Measurements from ENCODE around the gene SLC8A1.
A peak's percentile ranks its signal among the peaks of the same experiment; 100 is the strongest.

Gene SLC8A1

DNA sequence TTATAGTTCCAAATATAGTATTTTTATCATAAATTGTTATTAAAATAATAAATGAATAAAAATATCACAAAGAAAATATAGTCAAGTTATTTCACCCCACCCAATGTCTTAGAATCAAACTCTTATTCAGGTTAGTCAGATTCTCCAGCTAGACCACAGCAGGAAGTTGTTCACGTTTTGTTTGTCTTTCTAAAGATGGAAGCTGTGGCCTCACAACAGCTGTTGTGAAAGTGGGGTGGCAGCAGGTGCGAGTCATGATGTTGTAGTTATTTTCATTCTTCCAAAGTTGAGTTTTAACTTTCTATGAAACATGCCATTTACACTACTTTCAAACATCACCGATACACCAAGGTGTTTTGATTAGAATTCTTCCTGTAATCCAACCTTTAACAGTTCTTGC, 272.9 kb downstream of the SLC8A1 start:
- DNase-seq, result no peak

DNA sequence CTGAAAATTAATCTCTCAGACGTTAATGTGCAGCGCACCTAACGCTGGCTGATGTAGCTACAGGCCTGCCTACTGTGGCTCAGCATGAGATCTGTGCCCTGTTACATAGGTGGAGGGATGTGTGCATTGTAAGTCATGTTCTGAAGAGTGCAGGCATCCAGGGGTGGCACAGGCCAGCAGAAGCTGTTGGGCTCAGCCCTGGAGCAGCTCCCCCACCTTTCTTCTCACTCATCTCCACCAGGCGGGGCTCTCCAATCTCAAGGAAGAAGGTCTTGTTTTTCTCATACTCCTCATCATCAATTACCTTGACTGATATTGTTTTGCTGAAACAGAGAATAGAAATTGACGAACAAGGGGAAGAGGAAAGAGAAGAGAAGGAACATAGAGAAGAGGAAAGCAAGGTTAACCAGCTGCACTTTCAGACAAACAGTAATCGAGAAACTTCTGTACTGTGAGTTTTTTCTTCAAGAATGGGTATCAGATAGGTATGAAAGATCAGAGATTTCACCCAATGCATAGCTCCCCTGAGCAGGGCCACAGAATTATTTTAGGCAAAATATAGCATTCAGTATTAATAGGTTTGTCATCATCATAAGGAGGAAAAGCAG, 273.6 kb downstream of the SLC8A1 start:
- no peak for DNase-seq

DNA sequence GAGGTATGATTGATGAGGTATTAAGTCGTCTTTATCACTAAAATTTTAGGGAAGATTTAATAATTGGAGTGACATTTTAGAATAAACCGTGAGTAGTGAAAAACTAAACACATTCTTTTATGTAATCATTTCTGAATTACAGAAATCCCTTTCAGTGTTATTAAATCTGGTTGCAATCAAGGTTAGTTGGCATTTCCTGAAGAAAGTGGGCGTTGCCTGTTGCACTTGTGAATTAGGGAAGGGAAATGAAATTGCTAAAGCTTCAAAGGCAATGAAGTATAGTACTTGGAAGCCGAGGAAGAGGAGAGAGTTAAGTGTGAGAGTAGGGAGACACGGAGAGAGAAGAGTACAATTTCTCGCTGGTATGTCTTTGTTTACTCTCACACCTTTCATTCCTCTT, 274.5 kb downstream of the SLC8A1 start:
- peak; percentile 7 to 33 for DNase-seq

DNA sequence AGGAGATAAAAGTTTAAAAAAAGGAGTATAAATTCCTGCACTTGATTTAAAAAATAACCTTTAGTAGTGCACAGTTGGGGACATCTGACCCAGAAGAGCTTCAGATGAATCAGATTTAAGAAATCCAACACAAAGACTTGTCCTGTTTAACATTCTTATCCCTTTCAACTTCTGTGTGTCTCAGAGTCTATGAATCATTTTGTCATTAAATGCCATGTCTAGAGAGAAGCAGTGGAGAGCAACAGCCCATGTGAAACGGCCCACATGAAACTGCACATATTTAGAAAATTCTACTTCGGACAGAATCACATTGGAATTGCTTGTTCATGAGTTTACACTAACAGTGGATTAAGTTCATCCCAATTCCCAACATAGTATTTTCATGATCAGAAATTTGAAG, 278.6 kb downstream of the SLC8A1 start:
- DNase-seq, result no peak

DNA sequence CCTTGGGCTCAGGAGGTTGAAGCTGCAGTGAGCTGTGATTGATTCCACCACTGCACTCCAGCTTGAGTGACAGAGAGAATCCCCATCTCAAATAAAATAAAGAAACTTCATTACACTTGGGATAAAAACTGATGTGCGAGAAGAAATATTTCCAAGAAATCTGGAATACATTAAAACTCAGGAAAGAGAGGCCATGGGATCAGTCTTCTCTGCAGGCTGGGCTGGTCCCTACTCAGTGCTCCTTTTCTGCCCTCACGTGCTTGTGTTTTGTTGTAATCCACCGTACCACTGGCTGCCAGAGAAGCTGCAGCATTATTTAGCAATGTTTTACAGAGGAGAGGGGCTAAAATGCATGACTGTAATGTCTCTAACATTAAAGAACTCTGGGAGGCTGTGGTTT, 282.0 kb downstream of the SLC8A1 start:
- no peak for DNase-seq

DNA sequence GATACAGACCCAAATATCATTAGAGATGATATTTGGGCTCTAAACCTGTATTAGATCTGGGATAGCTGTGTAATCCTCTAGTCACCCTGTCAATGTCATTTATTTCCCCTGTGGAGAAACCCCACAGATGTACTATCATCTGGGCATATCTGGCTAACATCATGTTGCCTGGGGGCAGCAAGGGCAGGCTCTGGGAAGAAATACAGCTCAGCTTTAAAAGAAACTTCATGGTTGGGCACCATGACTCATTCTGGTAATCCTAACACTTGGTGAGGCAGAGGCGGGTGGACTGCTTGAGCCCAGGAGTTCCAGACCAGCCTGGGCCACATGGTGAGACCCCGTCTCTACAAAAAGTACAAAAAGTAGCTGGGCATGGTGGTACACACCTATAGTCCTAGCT, 282.5 kb downstream of the SLC8A1 start:
- DNase-seq, result no peak

DNA sequence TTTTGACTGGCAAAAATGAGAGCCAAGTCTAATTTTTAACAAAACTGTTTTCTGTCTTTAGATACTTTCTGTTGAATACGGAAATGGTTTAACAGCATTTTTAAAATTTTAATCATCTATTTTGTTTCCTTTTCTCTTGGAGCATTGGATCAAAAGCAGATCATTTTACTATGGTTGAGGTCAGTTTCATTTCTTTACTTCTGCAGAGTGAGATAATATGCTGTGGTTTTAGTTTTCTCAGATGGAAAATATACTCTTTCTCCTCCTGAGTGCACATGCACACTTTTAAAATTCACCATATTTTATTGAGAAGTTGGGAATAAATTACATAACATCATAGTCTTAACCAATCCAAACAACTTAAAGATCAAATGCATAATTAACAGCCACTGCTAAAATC, 283.3 kb downstream of the SLC8A1 start:
- no peak for DNase-seq

DNA sequence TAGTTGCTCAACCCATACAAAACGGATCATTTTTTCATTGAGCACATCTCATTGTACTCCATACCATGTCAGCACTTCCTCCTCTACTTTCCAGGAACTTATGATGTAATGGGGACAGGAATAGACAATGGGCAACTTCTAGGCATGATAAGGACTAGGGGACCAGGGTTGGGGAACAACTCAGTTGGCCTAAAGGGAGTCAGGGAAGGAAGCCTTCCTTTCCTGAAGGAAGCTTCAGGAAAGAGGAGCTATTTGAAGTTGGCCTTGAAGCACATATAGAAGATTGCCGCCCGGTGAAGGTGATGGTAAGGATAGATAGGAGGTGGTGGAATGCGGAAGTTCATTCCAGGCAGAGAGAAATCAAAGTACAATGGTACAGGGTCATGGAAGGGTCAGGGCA, 283.9 kb downstream of the SLC8A1 start:
- peak; percentile 67 to 69 for DNase-seq

DNA sequence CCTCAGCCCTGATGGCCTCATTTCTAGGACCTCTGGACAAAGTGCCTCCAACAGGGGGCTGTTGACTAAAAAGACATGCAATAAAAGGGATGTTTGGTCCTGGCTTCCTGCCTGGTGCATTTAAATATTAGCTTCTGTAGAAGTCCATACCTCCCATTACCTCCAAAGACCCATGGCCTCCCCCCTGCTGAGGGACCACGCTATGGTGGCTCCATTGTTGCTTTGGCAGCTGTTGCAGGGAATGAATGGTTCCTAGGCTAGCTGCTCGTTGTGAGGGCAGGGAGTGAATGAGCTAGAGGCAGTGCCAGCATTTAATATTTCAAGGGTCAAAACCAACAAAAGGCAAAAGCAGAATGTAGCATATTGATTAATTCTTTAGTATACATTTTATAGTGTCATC, 285.9 kb downstream of the SLC8A1 start:
- no peak for DNase-seq

DNA sequence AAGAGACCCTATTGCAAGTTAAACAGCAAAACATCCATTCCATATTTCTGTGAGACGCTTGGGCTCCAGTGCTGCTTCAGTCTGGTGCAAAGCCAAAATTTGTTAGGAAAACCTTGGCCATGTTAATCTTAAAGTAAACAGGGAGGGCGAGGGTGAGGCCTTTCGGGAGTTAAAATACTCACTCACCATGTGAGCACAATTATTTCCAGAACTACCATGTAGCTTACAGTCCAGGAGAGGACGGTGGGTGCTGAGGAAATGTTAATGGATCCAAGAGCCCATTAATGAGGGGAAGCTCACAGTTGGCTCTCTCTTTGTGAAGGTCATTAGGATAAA, 286.4 kb downstream of the SLC8A1 start:
- no peak for DNase-seq

DNA sequence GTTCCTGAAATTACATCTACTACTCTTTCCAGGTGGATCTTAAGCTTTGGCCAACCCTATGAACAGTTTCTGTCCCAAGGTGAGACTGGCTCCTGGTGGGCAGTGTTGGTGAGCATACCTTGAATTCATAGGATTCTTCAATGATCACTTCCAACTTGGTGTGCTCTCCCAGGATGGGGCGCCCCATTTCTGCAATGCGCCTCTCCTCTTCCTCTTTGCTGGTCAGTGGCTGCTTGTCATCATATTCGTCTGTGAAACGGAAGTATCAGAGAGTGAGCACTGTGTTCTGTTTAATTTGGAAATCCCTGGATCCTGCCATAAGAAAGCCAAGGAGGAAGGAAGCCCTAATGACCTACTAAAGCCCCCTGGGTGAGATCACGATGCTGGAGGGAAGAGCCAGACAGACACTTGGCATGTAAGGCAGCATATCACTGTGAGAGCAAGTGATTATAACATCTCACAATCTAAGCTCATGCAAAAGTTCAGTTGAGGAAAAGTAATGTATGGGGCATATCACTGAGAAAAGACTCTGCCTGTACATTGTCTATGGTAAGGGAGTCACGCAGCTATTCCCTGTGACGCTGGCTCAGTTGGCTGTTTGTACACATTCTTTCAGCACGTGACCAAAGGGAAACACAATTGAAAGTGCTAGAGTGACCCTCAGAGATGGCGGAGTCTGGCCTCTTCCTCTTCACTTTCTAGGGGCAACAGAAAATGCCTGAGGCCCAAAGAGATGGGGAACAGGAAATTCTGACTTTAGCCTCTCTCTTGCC, 287.0 kb downstream of the SLC8A1 start:
- DNase-seq, result peak; percentile 27 to 34

DNA sequence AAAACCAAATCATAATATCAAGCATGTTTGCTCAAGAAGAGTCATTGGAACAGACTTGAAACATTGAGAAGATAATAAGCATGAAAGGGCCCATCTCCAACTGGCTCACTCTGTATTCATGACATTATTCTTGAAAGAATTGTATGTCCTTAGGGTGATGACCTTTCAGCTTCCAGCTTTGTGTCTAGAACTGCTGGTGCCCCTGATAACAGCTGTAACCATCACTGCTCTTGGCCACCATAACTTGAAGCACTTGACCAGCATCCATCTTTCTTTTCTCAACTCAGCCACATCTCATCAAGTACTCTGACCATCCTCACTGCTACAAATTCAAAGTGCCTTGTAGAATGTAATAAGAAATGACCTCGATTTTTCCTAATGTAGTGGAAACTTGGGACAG, 289.9 kb downstream of the SLC8A1 start:
- DNase-seq, result no peak

DNA sequence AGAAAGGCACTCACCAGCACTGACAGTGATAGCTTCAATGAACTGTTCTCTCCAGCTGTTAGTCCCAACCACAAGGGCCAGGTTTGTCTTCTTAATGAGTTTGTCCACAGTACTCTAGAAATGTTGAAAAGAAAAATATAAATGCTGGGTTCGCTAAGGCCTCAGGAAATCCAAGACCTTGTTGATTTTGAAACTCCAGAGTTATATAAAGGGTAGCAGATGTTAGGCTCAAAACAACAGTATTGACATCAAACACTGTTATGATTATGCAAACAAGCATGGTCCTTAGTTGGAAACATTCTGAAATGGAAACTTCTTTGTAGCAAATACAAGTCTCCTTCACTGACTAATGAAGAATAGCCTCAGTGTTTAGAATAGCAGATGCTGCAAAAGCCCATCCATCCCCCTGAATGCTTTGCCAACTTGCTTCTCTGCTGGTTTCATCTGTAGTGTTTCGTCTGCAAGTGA, 291.1 kb downstream of the SLC8A1 start:
- DNase-seq, result no peak

DNA sequence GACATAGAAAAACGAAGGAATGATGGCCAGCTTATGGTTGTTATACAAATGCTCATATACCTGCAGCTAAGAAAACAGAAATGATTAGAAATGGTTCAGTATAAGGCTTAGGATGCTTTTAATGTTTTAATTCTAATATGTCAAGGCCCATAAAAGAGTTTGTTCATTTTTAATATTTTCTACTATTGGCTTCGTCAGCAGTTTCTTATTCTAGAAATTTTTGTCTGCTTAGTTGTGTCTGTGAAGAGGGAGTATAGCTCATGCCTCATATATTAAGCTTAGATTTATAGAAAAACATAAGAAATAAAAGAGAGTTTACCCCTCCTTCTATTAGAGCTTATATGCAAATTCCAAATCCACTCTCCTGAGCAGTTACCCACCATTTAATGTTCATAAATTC, 292.6 kb downstream of the SLC8A1 start:
- DNase-seq, result no peak

DNA sequence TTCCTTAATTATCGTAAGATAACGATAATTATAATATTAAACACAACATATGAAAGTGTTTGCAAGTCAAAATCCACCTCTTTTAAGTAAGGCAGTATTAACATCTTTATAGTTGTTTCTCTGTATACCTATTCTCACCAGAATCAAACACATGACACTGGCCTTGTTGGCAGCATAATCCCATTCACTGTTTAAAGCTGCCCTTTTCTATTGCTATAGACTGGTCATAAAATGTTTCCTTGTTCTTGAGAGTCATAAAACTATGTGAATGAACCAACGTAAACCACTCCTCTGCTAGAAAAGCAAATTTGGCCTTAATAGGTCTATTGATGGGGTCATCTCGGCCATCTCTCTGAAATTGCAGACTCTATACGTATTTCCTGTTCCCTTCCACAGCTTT, 293.1 kb downstream of the SLC8A1 start:
- DNase-seq, result no peak

DNA sequence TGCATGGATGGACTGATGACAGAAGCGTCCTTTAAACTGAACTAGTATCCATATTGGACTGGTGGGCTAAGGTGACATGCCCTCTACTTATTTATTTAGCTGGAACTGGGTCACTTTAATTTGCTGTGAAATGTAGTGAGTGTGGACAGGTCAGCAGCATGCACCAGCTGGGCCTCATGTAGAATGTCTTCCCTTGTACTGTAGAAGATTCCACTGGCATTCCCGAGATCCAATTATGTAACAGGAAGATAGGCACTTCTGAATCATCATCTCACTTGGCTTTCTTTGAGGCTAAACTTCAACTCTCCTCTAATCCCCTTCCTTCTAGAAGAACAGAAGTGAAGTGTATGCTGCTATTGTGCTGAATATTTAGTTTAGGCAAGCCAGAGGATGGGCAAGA, 296.2 kb downstream of the SLC8A1 start:
- no peak for DNase-seq

DNA sequence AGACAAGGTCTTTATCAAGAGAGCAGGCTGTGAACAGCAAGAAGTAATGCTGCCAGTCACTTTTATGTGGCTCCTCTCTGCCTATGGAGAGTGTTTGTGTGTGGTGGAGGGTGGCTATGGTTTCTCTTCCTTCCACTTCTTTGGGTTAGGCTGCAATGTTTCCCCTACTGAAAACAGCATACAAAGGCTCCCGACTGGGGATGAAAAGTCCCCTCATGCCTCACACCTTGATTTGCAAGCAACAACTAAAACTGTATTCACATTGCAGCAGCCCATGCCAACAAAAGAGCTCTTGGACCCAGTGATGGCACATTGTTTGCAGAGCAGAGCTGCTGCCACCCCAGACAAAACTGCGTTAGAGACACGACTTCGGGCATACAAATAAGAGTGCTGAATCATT, 301.6 kb downstream of the SLC8A1 start:
- DNase-seq, result no peak

DNA sequence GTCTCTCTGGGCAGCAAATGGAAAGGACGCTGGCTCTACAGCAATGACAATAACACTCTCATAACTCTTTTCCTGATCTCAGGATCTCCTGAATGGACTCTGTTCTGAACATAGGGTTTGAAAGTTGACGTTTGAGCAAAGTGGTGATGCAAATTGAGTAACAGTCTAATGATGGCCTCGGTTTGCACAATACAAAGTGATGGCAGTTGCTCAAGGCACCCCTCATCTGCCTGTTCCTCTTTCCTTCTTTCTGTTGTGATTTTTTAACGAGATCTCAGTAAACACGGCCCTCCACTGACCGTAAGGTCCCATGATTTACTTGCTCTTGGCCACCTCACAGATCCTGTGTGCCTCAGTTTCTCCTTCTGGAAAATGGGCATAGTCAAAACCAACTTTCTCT, 303.6 kb downstream of the SLC8A1 start:
- peak; percentile 53 to 69 for DNase-seq

DNA sequence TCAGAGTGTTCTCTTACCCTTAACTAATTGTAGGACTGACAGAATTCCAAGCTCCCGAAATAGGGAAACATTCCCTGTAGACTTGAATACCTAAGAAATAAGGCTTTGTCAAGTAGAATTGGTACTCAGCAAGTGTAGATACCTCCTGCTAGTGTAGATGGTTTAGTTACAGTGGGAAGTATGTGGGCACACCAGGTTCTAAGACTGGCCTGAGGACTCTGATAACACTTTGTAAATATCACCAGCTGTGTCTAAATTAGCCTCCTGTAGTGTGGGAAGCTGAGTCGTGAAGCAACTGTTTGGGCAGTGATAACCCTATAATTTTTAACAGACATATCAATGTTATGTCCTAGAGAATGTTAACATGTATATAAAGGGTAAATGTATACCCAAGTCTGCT, 304.5 kb downstream of the SLC8A1 start:
- no peak for DNase-seq

DNA sequence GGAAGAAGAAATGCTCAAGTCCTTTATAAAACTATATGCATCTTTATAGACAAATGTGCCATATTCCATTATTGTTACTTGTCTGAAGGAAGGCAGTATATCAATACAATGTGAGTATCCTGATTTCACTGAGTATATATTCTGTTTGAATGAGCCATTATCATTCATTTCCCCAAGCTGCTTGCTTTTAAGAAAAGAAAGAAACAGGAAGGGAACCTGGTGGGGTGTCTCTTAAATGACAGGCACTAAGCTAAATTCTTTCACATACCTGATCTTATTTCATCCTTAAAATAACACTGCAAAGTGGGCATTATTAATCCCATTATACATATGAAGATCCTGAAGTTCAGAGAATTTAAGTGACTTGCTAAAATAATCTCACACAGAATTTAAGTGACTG, 307.9 kb downstream of the SLC8A1 start:
- DNase-seq, result no peak

DNA sequence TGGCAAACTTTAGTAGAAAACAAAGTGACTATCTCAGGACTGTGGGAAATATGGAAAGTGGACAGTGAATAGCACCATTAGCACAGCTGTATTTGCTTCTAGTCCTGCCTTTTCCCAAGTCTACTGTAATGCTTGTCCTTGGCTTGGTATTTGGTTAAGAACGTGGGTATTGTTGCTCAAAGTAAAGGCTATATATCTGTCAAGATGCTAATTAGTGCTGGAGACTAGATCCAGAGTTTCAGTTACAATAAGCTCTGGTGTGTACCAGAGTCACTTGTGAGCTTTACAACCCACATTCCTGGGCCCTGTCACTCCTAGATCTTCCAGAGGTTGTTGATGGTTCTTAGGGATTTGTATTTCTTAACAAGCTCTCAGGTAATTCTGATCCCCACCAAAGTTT, 313.6 kb downstream of the SLC8A1 start:
- no peak for DNase-seq

DNA sequence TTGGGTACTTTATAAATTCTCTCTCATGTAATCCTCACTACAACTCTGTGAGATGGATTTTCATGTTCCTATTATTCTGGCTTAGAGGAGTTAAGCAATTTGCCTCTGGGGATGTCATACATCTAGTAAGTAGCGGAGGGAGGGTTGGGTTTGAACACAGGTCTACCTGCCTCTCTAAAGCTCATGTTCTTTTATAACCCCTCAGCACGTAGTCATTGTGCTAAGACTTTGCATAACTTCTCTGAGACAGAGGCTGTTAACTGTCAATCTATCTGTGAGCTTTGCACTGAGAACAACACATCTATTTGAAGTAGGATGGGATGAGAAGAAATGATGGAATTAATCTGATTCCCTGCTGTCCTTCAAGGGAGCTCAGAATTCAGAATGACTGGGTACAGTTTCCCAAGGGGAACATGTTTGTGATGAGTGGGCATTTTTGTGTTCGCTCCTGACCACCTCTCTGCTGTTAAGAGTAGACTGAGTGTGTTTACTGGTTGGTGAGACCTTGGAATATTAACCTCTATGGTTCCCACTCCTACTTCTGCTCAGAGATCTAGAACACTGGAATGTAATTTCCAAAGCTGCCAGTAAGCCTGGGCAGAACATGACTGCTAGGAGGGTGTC, 320.7 kb downstream of the SLC8A1 start:
- no peak for DNase-seq

DNA sequence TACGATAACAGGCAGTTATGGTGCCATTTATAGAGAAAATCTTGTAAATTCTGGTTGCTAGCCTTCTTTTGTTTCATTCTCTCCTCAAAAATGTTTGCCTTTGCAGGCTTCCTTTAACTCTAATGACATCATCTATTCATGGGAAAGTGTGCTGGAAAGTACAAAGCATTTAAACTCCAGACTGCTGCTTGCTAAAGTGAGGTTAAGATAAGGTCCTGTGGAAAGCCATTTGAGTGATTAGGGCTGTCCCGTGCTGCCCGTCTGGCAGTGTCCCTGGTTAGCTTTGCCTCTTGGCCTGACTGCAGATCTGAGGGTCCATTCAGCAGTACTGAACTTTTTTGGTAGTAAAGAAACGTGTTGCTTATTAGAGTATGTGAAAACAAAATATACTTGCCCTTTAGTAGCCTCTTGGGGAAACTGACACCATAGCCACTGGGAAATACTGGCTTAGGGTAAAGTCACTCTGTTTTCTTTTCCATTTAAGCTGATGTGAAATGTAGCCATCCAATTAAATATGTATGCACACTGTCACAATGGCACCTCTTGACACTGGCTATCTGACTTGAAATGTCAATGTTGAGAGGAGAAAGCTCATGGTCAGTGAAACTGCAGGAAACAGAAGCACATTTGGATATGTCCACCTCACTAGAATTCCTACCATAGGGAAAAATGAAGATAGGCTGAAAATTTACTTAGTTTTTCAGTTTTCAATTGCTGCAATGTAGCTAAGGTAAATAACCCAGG, 321.5 kb downstream of the SLC8A1 start:
- no peak for DNase-seq

DNA sequence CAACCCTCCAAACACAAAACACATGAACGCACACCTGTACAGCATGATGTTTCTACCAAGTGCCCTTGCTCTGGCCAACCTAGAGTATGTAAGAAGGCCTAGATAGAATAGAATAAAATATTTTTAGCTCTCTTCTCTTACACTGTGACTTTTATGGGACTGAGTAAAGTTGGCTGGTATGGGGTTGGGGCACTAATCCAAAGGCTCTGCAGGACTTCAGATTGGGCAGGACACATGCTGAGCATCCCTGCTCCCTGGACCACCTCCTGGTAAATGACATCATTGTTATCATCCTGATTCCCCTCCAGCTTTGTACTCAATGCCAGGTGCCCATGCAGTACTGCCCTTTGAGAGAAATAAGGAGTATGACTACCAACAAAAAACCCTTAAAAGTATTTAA, 322.2 kb downstream of the SLC8A1 start:
- no peak for DNase-seq
